ENCODE data around the gene PHC3. TPM values are rescaled to one million over a fixed set of nuclear protein-coding genes. Genes with fewer than 3 reads are reported as not detected.

The PHC3 gene
- total RNA-seq, 3 donors from 2014 or later, result 65.1 to 117 (median 87.2) TPM

- DNase-seq (ENCODE audit: low spot score in 2 of 2), result no peak
- H3K27me3 ChIP-seq, result no peaks in the 10 kb centered on the region
- intact Hi-C loops (cut with DNase I; ENCODE audit: low total_unique reads), result no loop called here
- TF ChIP-seq CTCF (IDR thresholded peaks at IDR 0.05) (no peak), POLR2AphosphoS5 (IDR thresholded peaks at IDR 0.05) (no peak), POLR2A (IDR thresholded peaks at IDR 0.05) (no peak)
- no peak overlapping the region for H3K27ac ChIP-seq
- H3K4me3 ChIP-seq, result no peak overlapping the region
- no peaks in the 10 kb centered on the region for H3K4me1 ChIP-seq
- no peaks in the 10 kb centered on the region for H3K9me3 ChIP-seq
- H3K36me3 ChIP-seq, result no peaks in the 10 kb centered on the region
Observed at GRCh38 chr3:170075441-170076091, 106.0 kb downstream of the PHC3 start.

GRCh38 chr3:170064108-170064507 is 117.4 kb downstream of the PHC3 start:
- Histone ChIP-seq H3K4me3 (no peak overlapping the region), H3K27ac (no peak overlapping the region), H3K36me3 (no peaks in the 10 kb centered on the region), H3K27me3 (no peaks in the 10 kb centered on the region), H3K9me3 (no peaks in the 10 kb centered on the region), H3K4me1 (no peaks in the 10 kb centered on the region)
- no peak for TF ChIP-seq CTCF (IDR thresholded peaks at IDR 0.05)
- no peak for TF ChIP-seq POLR2AphosphoS5 (IDR thresholded peaks at IDR 0.05)
- TF ChIP-seq POLR2A (IDR thresholded peaks at IDR 0.05), result no peak
- intact Hi-C loops (cut with DNase I; ENCODE audit: low total_unique reads), result no loop called here
- DNase-seq (ENCODE audit: low spot score in 2 of 2), result no peak

- no peaks in the 10 kb centered on the region for H3K36me3 ChIP-seq
- DNase-seq (ENCODE audit: low spot score in 2 of 2), result no peak
- H3K9me3 ChIP-seq, result no peaks in the 10 kb centered on the region
- intact Hi-C loops (cut with DNase I; ENCODE audit: low total_unique reads), result no loop called here
- H3K4me3 ChIP-seq, result no peak overlapping the region
- TF ChIP-seq POLR2A (IDR thresholded peaks at IDR 0.05), result no peak
- TF ChIP-seq POLR2AphosphoS5 (IDR thresholded peaks at IDR 0.05), result no peak
- TF ChIP-seq CTCF (IDR thresholded peaks at IDR 0.05), result no peak
- no peaks in the 10 kb centered on the region for H3K27me3 ChIP-seq
- H3K27ac ChIP-seq, result no peak overlapping the region
- no peaks in the 10 kb centered on the region for H3K4me1 ChIP-seq
Observed at GRCh38 chr3:170063691-170064090, 117.8 kb downstream of the PHC3 start.

GRCh38 chr3:170062769-170063168 is 118.8 kb downstream of the PHC3 start:
- H3K4me1 ChIP-seq, result no peaks in the 10 kb centered on the region
- TF ChIP-seq POLR2AphosphoS5 (IDR thresholded peaks at IDR 0.05) (no peak), CTCF (IDR thresholded peaks at IDR 0.05) (no peak), POLR2A (IDR thresholded peaks at IDR 0.05) (no peak)

GRCh38 chr3:170062068-170062467 is 119.5 kb downstream of the PHC3 start:
- no peak overlapping the region for H3K4me3 ChIP-seq
- intact Hi-C loops (cut with DNase I; ENCODE audit: low total_unique reads), result no loop called here
- H3K27ac ChIP-seq, result no peak overlapping the region
- H3K27me3 ChIP-seq, result no peaks in the 10 kb centered on the region
- no peaks in the 10 kb centered on the region for H3K4me1 ChIP-seq
- no peaks in the 10 kb centered on the region for H3K36me3 ChIP-seq
- no peaks in the 10 kb centered on the region for H3K9me3 ChIP-seq
- TF ChIP-seq CTCF (IDR thresholded peaks at IDR 0.05) (no peak), POLR2AphosphoS5 (IDR thresholded peaks at IDR 0.05) (no peak), POLR2A (IDR thresholded peaks at IDR 0.05) (no peak)
- DNase-seq (ENCODE audit: low spot score in 2 of 2), result no peak

More at GRCh38 chr3:170062769-170063168, 118.8 kb downstream of the PHC3 start:
- intact Hi-C loops (cut with DNase I; ENCODE audit: low total_unique reads), result no loop called here
- no peaks in the 10 kb centered on the region for H3K9me3 ChIP-seq
- no peak for DNase-seq (ENCODE audit: low spot score in 2 of 2)
- no peaks in the 10 kb centered on the region for H3K36me3 ChIP-seq
- H3K27ac ChIP-seq, result no peak overlapping the region
- H3K27me3 ChIP-seq, result no peaks in the 10 kb centered on the region
- H3K4me3 ChIP-seq, result no peak overlapping the region
